Calu3 (cell line): ENCODE data around the gene SKIC8. TPM values are rescaled to one million over a fixed set of nuclear protein-coding genes. Genes with fewer than 3 reads are reported as not detected.

Experiments used
- BruUV-seq: library from RNA; stranded (reverse); fragments of 400-500 nt; replicated peaks from 2 replicates; lab custom pipeline; 2021; lab: Mats Ljungman, UMichigan
- CTCF ChIA-PET: fragments of 300-600 bp; sonication (Branson Sonifier 250); formaldehyde crosslinking; loops from one replicate; lab custom pipeline; 2022; ENCODE audit warnings: antibody characterized with exemption; lab: Charles Lee
- DNase-seq: peaks from one replicate; pipeline ENCODE4 v3.0.0; 2022
- H3K27ac Mint-ChIP-seq: one replicate; pipeline ENCODE4 v1.8.0; 2022; ENCODE audit warnings: mixed read lengths; ENCODE audit not compliant: unreplicated experiment
- H3K27me3 Mint-ChIP-seq: one replicate; pipeline ENCODE4 v1.8.0; 2022; ENCODE audit warnings: mixed read lengths; ENCODE audit not compliant: unreplicated experiment
- H3K36me3 Mint-ChIP-seq: one replicate; pipeline ENCODE4 v1.8.0; 2022; ENCODE audit warnings: mild to moderate bottlenecking, moderate library complexity, mixed read lengths; ENCODE audit not compliant: insufficient read depth, unreplicated experiment
- H3K4me1 Mint-ChIP-seq: one replicate; pipeline ENCODE4 v1.8.0; 2022; ENCODE audit warnings: mild to moderate bottlenecking, low read depth, mixed read lengths; ENCODE audit not compliant: unreplicated experiment
- H3K4me3 Mint-ChIP-seq: one replicate; pipeline ENCODE4 v1.8.0; 2022; ENCODE audit warnings: mild to moderate bottlenecking, low read depth, moderate library complexity, mixed read lengths; ENCODE audit not compliant: unreplicated experiment
- H3K9me3 Mint-ChIP-seq: one replicate; pipeline ENCODE4 v1.8.0; 2022; ENCODE audit warnings: low read depth, mixed read lengths; ENCODE audit not compliant: unreplicated experiment
- CTCF ChIP-seq: fragments of 200-600 bp; IDR thresholded peaks from one replicate; pipeline ENCODE4 v1.8.0; 2022; ENCODE audit warnings: antibody characterized with exemption; ENCODE audit not compliant: unreplicated experiment
- intact Hi-C: fragments of 100-400 bp; cut with micrococcal nuclease; formaldehyde crosslinking; loops from one replicate; pipeline ENCODE4 v1.10.0; 2022; ENCODE audit not compliant: unreplicated experiment
- total RNA-seq: library from RNA; stranded (reverse); gene quantifications from 2 replicates; pipeline ENCODE4 v1.2.3, GENCODE V29; 2022

The SKIC8 gene
- total RNA-seq, 1 experiment from 2014 or later: 67.8 TPM

GRCh38 chr15:78339559-78339958 lies 40.1 kb upstream of the SKIC8 start:
- no peak overlapping the region for H3K27ac Mint-ChIP-seq
- no peaks in the 10 kb centered on the region for H3K4me1 Mint-ChIP-seq
- intact Hi-C loops: no loop called here
- DNase-seq: no peak
- CTCF ChIA-PET: interaction anchor here (1.7 kb wide), 1 partner anchor 83 kb away, joined by 3 read pairs; no protein-coding TSS in a partner anchor
- TF ChIP-seq CTCF: no peak
- H3K9me3 Mint-ChIP-seq: no peaks in the 10 kb centered on the region
- no TSS peak for BruUV-seq
- peaks cover 1% of the 10 kb centered on the region for H3K27me3 Mint-ChIP-seq
- no peaks in the 10 kb centered on the region for H3K36me3 Mint-ChIP-seq
- no peak overlapping the region for H3K4me3 Mint-ChIP-seq

- DNase-seq: no peak
- Mint-ChIP-seq H3K27ac (no peak overlapping the region), H3K36me3 (no peaks in the 10 kb centered on the region), H3K4me1 (no peaks in the 10 kb centered on the region), H3K9me3 (no peaks in the 10 kb centered on the region), H3K27me3 (no peaks in the 10 kb centered on the region), H3K4me3 (no peak overlapping the region)
- TF ChIP-seq CTCF: no peak
- BruUV-seq: no TSS peak
- intact Hi-C loops: no loop called here
- CTCF ChIA-PET: no interaction called here
Observed at GRCh38 chr15:78338781-78339180, 39.4 kb upstream of the SKIC8 start.

- H3K4me1 Mint-ChIP-seq: no peaks in the 10 kb centered on the region
- no peak for DNase-seq
- TF ChIP-seq CTCF: no peak
- CTCF ChIA-PET: no interaction called here
- intact Hi-C loops: no loop called here
- H3K36me3 Mint-ChIP-seq: no peaks in the 10 kb centered on the region
- no peaks in the 10 kb centered on the region for H3K9me3 Mint-ChIP-seq
- H3K27me3 Mint-ChIP-seq: no peaks in the 10 kb centered on the region
- no TSS peak for BruUV-seq
- H3K27ac Mint-ChIP-seq: no peak overlapping the region
- H3K4me3 Mint-ChIP-seq: no peak overlapping the region
Observed at GRCh38 chr15:78335985-78336384, 36.6 kb upstream of the SKIC8 start.

- H3K4me1 Mint-ChIP-seq: no peaks in the 10 kb centered on the region
- no peak for DNase-seq
- no peak overlapping the region for H3K27ac Mint-ChIP-seq
- BruUV-seq: no TSS peak
- no peak for TF ChIP-seq CTCF
- no peaks in the 10 kb centered on the region for H3K36me3 Mint-ChIP-seq
- intact Hi-C loops: no loop called here
- H3K9me3 Mint-ChIP-seq: no peaks in the 10 kb centered on the region
- CTCF ChIA-PET: no interaction called here
- H3K27me3 Mint-ChIP-seq: no peaks in the 10 kb centered on the region
- no peak overlapping the region for H3K4me3 Mint-ChIP-seq
Observed at GRCh38 chr15:78334845-78335244, 35.4 kb upstream of the SKIC8 start.
